Gastroesophageal sphincter (tissue), 3 donors: ENCODE results near the gene HCRTR1.
A peak's percentile ranks its signal among the peaks of the same experiment; 100 is the strongest.

ENCODE experiments used
- CTCF ChIP-seq, 4 experiments: fragments of 200-600 bp in 2 of 4; fragments of 450-650 bp in 2 of 4; sonication (generic) in 1 of 4; IDR thresholded peaks; one replicate each; pipeline ENCODE4 v1.5.1; 2017 to 2019; ENCODE audit warnings: antibody characterized with exemption in 4 of 4, mild to moderate bottlenecking in 2 of 4, moderate library complexity in 2 of 4
- POLR2A ChIP-seq, 2 donors: fragments of 450-650 bp; IDR thresholded peaks; one replicate each; pipeline ENCODE4 v1.6.1; 2017; ENCODE audit warnings: antibody characterized with exemption in 2 of 2, mild to moderate bottlenecking in 2 of 2, moderate library complexity in 1 of 2

GRCh38 chr1:31669786-31670592 is 52.5 kb downstream of the HCRTR1 start:
- TF ChIP-seq CTCF (IDR thresholded peaks at IDR 0.05): peak in 3 of 4 experiments; percentile 17 to 38 (median 35)
- no peak for TF ChIP-seq POLR2A (IDR thresholded peaks at IDR 0.05)
